Gastroesophageal sphincter (tissue), 4 donors: ENCODE data around the gene DDX52. TPM values are rescaled to one million over a fixed set of nuclear protein-coding genes. Genes with fewer than 3 reads are reported as not detected.
"Not testable (repeated sequence)": the region's sequence is repeated elsewhere in the genome, so short reads cannot be mapped to it uniquely, and the experiment has no call there.

Experiments
- ATAC-seq: fragments of 150-250 bp; one replicate; pipeline ENCODE4 v1.9.1; 2016; ENCODE audit warnings: mild to moderate bottlenecking, moderate library complexity
- H3K27ac ChIP-seq, 4 donors: fragments of 200-600 bp; sonication (generic) in 3 of 4; 1 replicate in 3 of 4; 2 replicates in 1 of 4; pipeline ENCODE4 v1.5.1; 2016 to 2019
- H3K27me3 ChIP-seq: fragments of 200-600 bp; sonication (generic); one replicate; pipeline ENCODE4 v1.5.1; 2019
- H3K36me3 ChIP-seq, 2 donors: fragments of 200-600 bp; sonication (generic); one replicate each; pipeline ENCODE4 v1.5.1; 2019; ENCODE audit warnings: control low read depth in 1 of 2
- H3K4me1 ChIP-seq, 3 donors: fragments of 200-600 bp; sonication (generic); 1 replicate in 2 of 3; 2 replicates in 1 of 3; pipeline ENCODE4 v1.5.1; 2016 to 2019; ENCODE audit warnings: control low read depth in 2 of 3
- H3K4me3 ChIP-seq, 2 donors: fragments of 200-600 bp; sonication (generic); one replicate each; pipeline ENCODE4 v1.5.1; 2019; ENCODE audit warnings: mild to moderate bottlenecking in 1 of 2, moderate library complexity in 1 of 2
- H3K9me3 ChIP-seq, 3 donors: fragments of 200-600 bp; sonication (generic); one replicate each; pipeline ENCODE4 v1.5.1; 2017 to 2019; ENCODE audit warnings: control low read depth in 2 of 3
- EP300 ChIP-seq: sonication (generic); formaldehyde crosslinking; IDR thresholded peaks from one replicate; pipeline ENCODE4 v1.6.1; 2017; ENCODE audit warnings: antibody characterized with exemption, mild to moderate bottlenecking
- POLR2A ChIP-seq, 2 donors: fragments of 450-650 bp; IDR thresholded peaks; one replicate each; pipeline ENCODE4 v1.6.1; 2017; ENCODE audit warnings: antibody characterized with exemption in 2 of 2, mild to moderate bottlenecking in 2 of 2, moderate library complexity in 1 of 2
- POLR2AphosphoS5 ChIP-seq: sonication (generic); formaldehyde crosslinking; IDR thresholded peaks from one replicate; pipeline ENCODE4 v1.6.1; 2017; ENCODE audit warnings: antibody characterized with exemption
- WGBS, 2 donors: methylation state at CpG; one replicate each; pipeline ENCODE4 v1.1.5; 2018; ENCODE audit warnings: low coverage in 1 of 2; 5-methylcytosine and 5-hydroxymethylcytosine counted together
- total RNA-seq, 4 donors: library from RNA; depleted of rRNA; stranded (reverse); fragments of >200 nt; gene quantifications; one replicate each; pipeline ENCODE4 v1.1.0, GENCODE V29; 2016
- TF ChIP-seq, protein P1 (sequence below), 4 experiments: fragments of 200-600 bp in 2 of 4; fragments of 450-650 bp in 2 of 4; sonication (generic) in 1 of 4; IDR thresholded peaks; one replicate each; pipeline ENCODE4 v1.5.1; 2017 to 2019; ENCODE audit warnings: antibody characterized with exemption in 4 of 4, mild to moderate bottlenecking in 2 of 4, moderate library complexity in 2 of 4

Gene DDX52
- total RNA-seq, 4 donors from 2014 or later, result 16.4 to 29.9 (median 18.3) TPM

GRCh38 chr17:37614391-37614790 lies 28.9 kb downstream of the DDX52 start:
- WGBS, 2 donors, result 83 to 85% methylated on average over 5 of the region's 5 CpGs

GRCh38 chr17:37610971-37611370 lies 32.3 kb downstream of the DDX52 start:
- ATAC-seq, result no peak
- Histone ChIP-seq H3K27ac (no peak overlapping the region), H3K9me3 (no peaks in the 10 kb centered on the region), H3K36me3 (peaks cover 0 to 39% of the 10 kb centered on the region in 2 donors), H3K27me3 (no peaks in the 10 kb centered on the region), H3K4me3 (no peak overlapping the region), H3K4me1 (peaks cover 0 to 31% (median 7%) of the 10 kb centered on the region in 3 donors)
- 92 to 100% methylated on average over 1 of the region's 1 CpG for WGBS, 2 donors
- TF ChIP-seq, protein P1, sequence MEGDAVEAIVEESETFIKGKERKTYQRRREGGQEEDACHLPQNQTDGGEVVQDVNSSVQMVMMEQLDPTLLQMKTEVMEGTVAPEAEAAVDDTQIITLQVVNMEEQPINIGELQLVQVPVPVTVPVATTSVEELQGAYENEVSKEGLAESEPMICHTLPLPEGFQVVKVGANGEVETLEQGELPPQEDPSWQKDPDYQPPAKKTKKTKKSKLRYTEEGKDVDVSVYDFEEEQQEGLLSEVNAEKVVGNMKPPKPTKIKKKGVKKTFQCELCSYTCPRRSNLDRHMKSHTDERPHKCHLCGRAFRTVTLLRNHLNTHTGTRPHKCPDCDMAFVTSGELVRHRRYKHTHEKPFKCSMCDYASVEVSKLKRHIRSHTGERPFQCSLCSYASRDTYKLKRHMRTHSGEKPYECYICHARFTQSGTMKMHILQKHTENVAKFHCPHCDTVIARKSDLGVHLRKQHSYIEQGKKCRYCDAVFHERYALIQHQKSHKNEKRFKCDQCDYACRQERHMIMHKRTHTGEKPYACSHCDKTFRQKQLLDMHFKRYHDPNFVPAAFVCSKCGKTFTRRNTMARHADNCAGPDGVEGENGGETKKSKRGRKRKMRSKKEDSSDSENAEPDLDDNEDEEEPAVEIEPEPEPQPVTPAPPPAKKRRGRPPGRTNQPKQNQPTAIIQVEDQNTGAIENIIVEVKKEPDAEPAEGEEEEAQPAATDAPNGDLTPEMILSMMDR (IDR thresholded peaks at IDR 0.05), result no peak
- TF ChIP-seq POLR2A (IDR thresholded peaks at IDR 0.05) (no peak), POLR2AphosphoS5 (no peak), EP300 (no peak)

More at GRCh38 chr17:37614391-37614790, 28.9 kb downstream of the DDX52 start:
- H3K36me3 ChIP-seq, result peaks cover 0 to 73% of the 10 kb centered on the region in 2 donors
- peaks cover 0 to 6% (median 2%) of the 10 kb centered on the region in 3 donors for H3K4me1 ChIP-seq
- no peaks in the 10 kb centered on the region for H3K27me3 ChIP-seq
- H3K27ac ChIP-seq, result no peak overlapping the region
- no peaks in the 10 kb centered on the region for H3K9me3 ChIP-seq
- ATAC-seq, result no peak
- H3K4me3 ChIP-seq, result no peak overlapping the region
- TF ChIP-seq POLR2A (IDR thresholded peaks at IDR 0.05) (no peak), EP300 (no peak), POLR2AphosphoS5 (no peak)
- TF ChIP-seq, protein P1 (IDR thresholded peaks at IDR 0.05), result no peak

DNA sequence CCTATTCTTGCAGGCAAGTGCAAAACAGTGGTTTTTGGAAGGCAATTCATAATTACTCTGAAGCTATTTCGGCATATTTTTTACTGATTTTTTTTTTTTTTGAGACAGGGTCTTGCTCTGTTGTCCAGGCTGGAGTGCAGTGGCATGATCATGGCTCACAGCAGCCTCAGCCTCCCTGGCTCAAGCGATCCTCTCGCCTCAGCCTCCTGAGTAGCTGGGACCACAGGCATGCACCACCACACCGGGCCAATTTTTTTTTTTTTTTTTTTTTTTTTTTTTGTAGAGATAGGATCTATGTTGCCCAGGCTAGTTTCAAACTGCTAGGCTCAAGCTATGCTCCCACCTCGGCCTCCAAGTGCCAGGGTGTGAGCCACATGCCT lies 33.2 kb downstream of the DDX52 start:
- peak overlapping the region in 3 of 4 donors; percentile 88 to 97 (median 90) for H3K27ac ChIP-seq
- not testable (repeated sequence) for H3K27me3 ChIP-seq
- WGBS, 2 donors, result 78 to 100% methylated on average over 1 to 5 of the region's 5 CpGs

GRCh38 chr17:37609170-37610040 lies 33.8 kb downstream of the DDX52 start, which contains the start of gene SYNRG:
TSS of gene SYNRG (minus strand) at chr17:37609418. CDS start at chr17:37609355, 63 bp downstream.
- Histone ChIP-seq H3K27ac (peak within 1 kb of the TSS; percentile 83 to 97 (median 89)), H3K36me3 (peaks cover 0 to 23% of the 10 kb centered on the region in 2 donors), H3K4me1 (peaks cover 0 to 46% (median 10%) of the 10 kb centered on the region in 3 donors), H3K27me3 (no peaks in the 10 kb centered on the region), H3K4me3 (peak within 1 kb of the TSS; percentile 71 to 83), H3K9me3 (no peaks in the 10 kb centered on the region)
- ATAC-seq, result peak; percentile 98
- TF ChIP-seq, protein P1 (IDR thresholded peaks at IDR 0.05), result peak in 2 of 4 experiments; percentile 49 to 58
- TF ChIP-seq POLR2A (IDR thresholded peaks at IDR 0.05) (peak; percentile 56 to 63), EP300 (no peak), POLR2AphosphoS5 (peak; percentile 91)
- 16 to 21% methylated on average over 4 to 7 of the region's 60 CpGs for WGBS, 2 donors

More for the DNA sequence above, 33.2 kb downstream of the DDX52 start:
- peaks cover 0 to 29% of the 10 kb centered on the region in 2 donors for H3K36me3 ChIP-seq
- ATAC-seq, H3K9me3 ChIP-seq: not testable (repeated sequence)
- peaks cover 0 to 40% (median 7%) of the 10 kb centered on the region in 3 donors for H3K4me1 ChIP-seq
- peak overlapping the region in 1 of 2 donors; percentile 71 for H3K4me3 ChIP-seq

DNA sequence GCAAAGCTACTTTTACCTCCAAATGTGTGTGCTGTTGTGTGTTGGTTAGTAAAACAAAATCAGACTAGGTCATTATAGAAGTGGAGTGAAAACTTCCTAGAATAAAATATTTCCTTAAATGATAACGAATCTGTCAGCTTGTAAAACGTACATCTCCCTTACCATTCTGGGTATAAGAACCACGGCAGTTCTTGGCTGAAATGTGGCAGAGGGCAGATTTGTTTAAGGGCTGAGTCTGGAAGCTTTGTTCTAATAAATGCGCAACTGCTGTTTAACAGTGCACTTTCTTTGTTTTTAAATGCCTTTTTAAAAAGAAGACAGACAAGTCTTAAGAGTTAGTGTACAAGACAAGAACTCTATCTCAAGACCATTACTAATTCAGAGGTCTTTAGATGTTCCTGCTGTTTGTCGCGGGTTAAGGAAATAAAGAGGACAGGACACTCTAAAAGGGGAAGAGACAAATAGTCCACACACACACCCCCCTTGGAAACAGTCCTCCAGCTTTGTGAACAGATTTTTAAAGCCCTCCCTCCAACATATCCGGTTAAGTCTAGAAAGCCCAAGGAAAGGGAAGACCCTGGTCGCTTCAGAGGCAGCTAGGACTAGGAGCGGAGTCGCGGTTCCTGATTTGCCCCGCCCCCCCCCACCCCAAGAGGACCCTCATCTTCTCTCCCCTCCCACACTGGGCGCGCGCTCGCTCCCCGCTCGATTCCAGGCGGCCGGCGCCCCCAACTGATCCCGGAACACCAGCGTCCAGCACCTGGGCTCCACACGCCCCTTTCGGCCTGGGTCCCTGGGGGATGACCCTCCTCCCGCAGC lies 34.7 kb downstream of the DDX52 start:
- WGBS, 2 donors, result 1% methylated on average over 10 to 11 of the region's 26 CpGs
- peak overlapping the region; percentile 71 to 83 for H3K4me3 ChIP-seq

More for the DNA sequence above, 34.7 kb downstream of the DDX52 start:
- H3K9me3 ChIP-seq, result no peaks in the 10 kb centered on the region
- ATAC-seq, result peak; percentile 45
- no peak for TF ChIP-seq EP300
- TF ChIP-seq POLR2A (IDR thresholded peaks at IDR 0.05), result no peak
- no peak for TF ChIP-seq POLR2AphosphoS5
- TF ChIP-seq, protein P1 (IDR thresholded peaks at IDR 0.05), result no peak
- peaks cover 0 to 15% of the 10 kb centered on the region in 2 donors for H3K36me3 ChIP-seq
- peak overlapping the region; percentile 83 to 97 (median 89) for H3K27ac ChIP-seq
- H3K27me3 ChIP-seq, result no peaks in the 10 kb centered on the region
- H3K4me1 ChIP-seq, result peaks cover 0 to 49% (median 10%) of the 10 kb centered on the region in 3 donors
